H1 (cell line): ENCODE measurements around the gene KIF1B. TPM values are rescaled to one million over a fixed set of nuclear protein-coding genes. Genes with fewer than 3 reads are reported as not detected.

Experiments
- CTCF ChIA-PET: fragments of 300-600 bp; sonication (Branson Sonifier 250); formaldehyde crosslinking; loops from one replicate; lab custom pipeline; 2021; ENCODE audit not compliant: partially characterized antibody; lab: Charles Lee
- POLR2A ChIA-PET: fragments of 300-600 bp; sonication (Branson Sonifier 250); formaldehyde crosslinking; loops from one replicate; lab custom pipeline; 2021; ENCODE audit warnings: inconsistent platforms; ENCODE audit not compliant: partially characterized antibody; lab: Charles Lee
- DNase-seq, 2 experiments: peaks; one replicate each; pipeline versions ENCODE4 v3.0.0 to v3.0.0-alpha.2; 2010 to 2022; ENCODE audit warnings: low spot score in 2 of 2, low read depth in 1 of 2, mixed read lengths in 1 of 2
- FAIRE-seq: peaks from 2 replicates; lab custom pipeline; 2011; peaks lifted over from hg19 to GRCh38; lab: Jason Lieb, UNC
- H2AFZ ChIP-seq: 2 replicates; pipeline ENCODE4 v1.8.1; 2012; ENCODE audit warnings: low read length, inconsistent platforms
- H2AK5ac ChIP-seq: 2 replicates; pipeline ENCODE4 v1.6.1; 2013; ENCODE audit warnings: low read depth, low read length
- H2BK120ac ChIP-seq: replicated peaks from 2 replicates; pipeline ENCODE3; 2013; ENCODE audit warnings: low read depth, low read length, inconsistent platforms
- H2BK12ac ChIP-seq: 2 replicates; pipeline ENCODE4 v1.6.1; 2013; ENCODE audit warnings: low read depth, low read length
- H2BK15ac ChIP-seq: 2 replicates; pipeline ENCODE4 v1.6.1; 2013; ENCODE audit warnings: low read length
- H2BK20ac ChIP-seq: 2 replicates; pipeline ENCODE4 v1.6.1; 2013; ENCODE audit warnings: low read length
- H2BK5ac ChIP-seq: 2 replicates; pipeline ENCODE4 v1.6.1; 2013; ENCODE audit warnings: low read depth, low read length
- H3K14ac ChIP-seq: 2 replicates; pipeline ENCODE4 v1.6.1; 2013; ENCODE audit warnings: inconsistent platforms; ENCODE audit not compliant: insufficient read length
- H3K18ac ChIP-seq: 2 replicates; pipeline ENCODE4 v1.6.1; 2013; ENCODE audit warnings: low read length; ENCODE audit errors: extremely low read depth
- H3K23ac ChIP-seq: 2 replicates; pipeline ENCODE4 v1.6.1; 2013; ENCODE audit warnings: inconsistent platforms; ENCODE audit not compliant: insufficient read length
- H3K23me2 ChIP-seq: 2 replicates; pipeline ENCODE4 v1.6.1; 2013; ENCODE audit warnings: low read depth, low read length
- H3K27ac ChIP-seq: 2 replicates; pipeline ENCODE4 v1.6.1; 2011; ENCODE audit warnings: low read depth, low read length, inconsistent platforms
- H3K27me3 ChIP-seq, 4 experiments: replicated peaks in 1 of 4; 1 replicate in 1 of 4; 2 replicates in 3 of 4; pipeline versions ENCODE4 v1.6.1 to v1.8.1; 2011 to 2013; ENCODE audit warnings: low read length in 3 of 4, mild to moderate bottlenecking in 3 of 4, inconsistent platforms in 2 of 4, mixed read lengths in 2 of 4, moderate library complexity in 1 of 4; ENCODE audit not compliant: control insufficient read depth in 3 of 4, insufficient read depth in 3 of 4; ENCODE audit errors: extremely low read depth in 1 of 4
- H3K36me3 ChIP-seq, 4 experiments: 2 replicates each; pipeline versions ENCODE4 v1.6.1 to v1.8.1; 2011 to 2013; ENCODE audit warnings: mild to moderate bottlenecking in 4 of 4, low read length in 3 of 4, moderate library complexity in 2 of 4, control low read depth in 1 of 4, inconsistent platforms in 1 of 4; ENCODE audit not compliant: insufficient read depth in 4 of 4, control insufficient read depth in 2 of 4
- H3K4ac ChIP-seq: replicated peaks from 2 replicates; pipeline ENCODE3; 2013; ENCODE audit warnings: low read length, low read depth, mixed read lengths, inconsistent platforms; ENCODE audit not compliant: insufficient read length
- H3K4me1 ChIP-seq, 4 experiments: replicated peaks in 1 of 4; 1 replicate in 1 of 4; 2 replicates in 3 of 4; pipeline versions ENCODE4 v1.6.1 to v1.8.1; 2011 to 2013; ENCODE audit warnings: low read length in 3 of 4, inconsistent platforms in 2 of 4, mixed read lengths in 1 of 4; ENCODE audit not compliant: insufficient read depth in 4 of 4, control insufficient read depth in 3 of 4
- H3K4me2 ChIP-seq, 2 experiments: 2 replicates each; pipeline versions ENCODE4 v1.6.1 to v1.8.1; 2011 to 2013; ENCODE audit warnings: low read depth in 2 of 2, low read length in 2 of 2, control low read depth in 1 of 2, inconsistent platforms in 1 of 2, mild to moderate bottlenecking in 1 of 2; ENCODE audit not compliant: insufficient read depth in 1 of 2
- H3K4me3 ChIP-seq, 4 experiments: fragments of 200-600, 300-600 bp in 1 of 4; sonication (generic), shearing (Covaris generic), sonication (Bioruptor Twin) in 1 of 4; 2 replicates each; pipeline versions ENCODE4 v1.5.1 to v1.8.1; 2011 to 2016; ENCODE audit warnings: low read length in 4 of 4, low read depth in 3 of 4, control low read depth in 2 of 4, inconsistent platforms in 2 of 4, mild to moderate bottlenecking in 2 of 4, mixed read lengths in 1 of 4, moderate library complexity in 1 of 4; ENCODE audit not compliant: insufficient read depth in 2 of 4; ENCODE audit errors: extremely low read depth in 1 of 4
- H3K56ac ChIP-seq: replicated peaks from 2 replicates; pipeline ENCODE3; 2013; ENCODE audit warnings: low read depth, mild to moderate bottlenecking, mixed read lengths, low read length, inconsistent platforms; ENCODE audit not compliant: insufficient read length
- H3K79me1 ChIP-seq: 2 replicates; pipeline ENCODE4 v1.6.1; 2013; ENCODE audit warnings: low read depth, low read length, control low read depth
- H3K79me2 ChIP-seq, 2 experiments: 2 replicates each; pipeline versions ENCODE4 v1.6.1 to v1.8.1; 2012 to 2013; ENCODE audit warnings: low read length in 2 of 2, mild to moderate bottlenecking in 2 of 2, inconsistent platforms in 1 of 2; ENCODE audit not compliant: insufficient read depth in 2 of 2, control insufficient read depth in 1 of 2
- H3K9ac ChIP-seq, 4 experiments: replicated peaks in 1 of 4; 1 replicate in 1 of 4; 2 replicates in 3 of 4; pipeline versions ENCODE4 v1.6.1 to v1.8.1; 2011 to 2013; ENCODE audit warnings: low read depth in 3 of 4, low read length in 3 of 4, control low read depth in 2 of 4, mild to moderate bottlenecking in 2 of 4, moderate library complexity in 2 of 4, inconsistent platforms in 1 of 4; ENCODE audit errors: extremely low read depth in 1 of 4
- H3K9me3 ChIP-seq, 2 experiments: 2 replicates each; pipeline versions ENCODE4 v1.6.1 to v1.8.1; 2012 to 2013; ENCODE audit warnings: mild to moderate bottlenecking in 2 of 2, moderate library complexity in 2 of 2, control low read depth in 1 of 2, inconsistent platforms in 1 of 2, low read depth in 1 of 2, low read length in 1 of 2, mixed read lengths in 1 of 2; ENCODE audit not compliant: insufficient read depth in 2 of 2
- H4K20me1 ChIP-seq, 2 experiments: replicated peaks in 1 of 2; 2 replicates each; pipeline versions ENCODE3 to v1.8.1; 2011 to 2013; ENCODE audit warnings: inconsistent platforms in 2 of 2, low read length in 2 of 2, mild to moderate bottlenecking in 1 of 2; ENCODE audit not compliant: insufficient read depth in 2 of 2, control insufficient read depth in 1 of 2
- H4K5ac ChIP-seq: 2 replicates; pipeline ENCODE4 v1.6.1; 2013; ENCODE audit warnings: low read length, low read depth, mixed read lengths, inconsistent platforms; ENCODE audit not compliant: insufficient read length
- H4K8ac ChIP-seq: 2 replicates; pipeline ENCODE4 v1.8.0; 2013; ENCODE audit warnings: mild to moderate bottlenecking, moderate library complexity, low read length, inconsistent platforms; ENCODE audit not compliant: insufficient read depth; ENCODE audit errors: extremely low read depth
- H4K91ac ChIP-seq: replicated peaks from 2 replicates; pipeline ENCODE3; 2013; ENCODE audit warnings: low read length, mixed read lengths, inconsistent platforms; ENCODE audit not compliant: insufficient read length
- PHF8 ChIP-seq: fragments of 200-600 bp; sonication (generic); conservative IDR thresholded peaks from 2 replicates; pipeline ENCODE4 v1.7.1; 2012; ENCODE audit warnings: low read depth, mild to moderate bottlenecking, inconsistent platforms, low read length, moderate library complexity
- USF2 ChIP-seq: IDR thresholded peaks from 2 replicates; pipeline ENCODE4 v1.6.1; 2011; ENCODE audit warnings: low read length, improper control_type of control experiment
- WGBS, 2 experiments: shearing (Covaris generic) in 1 of 2; methylation state at CpG; one replicate each; pipeline versions ENCODE4 v1.1.6 to v1.1.7; 2013 to 2015; ENCODE audit warnings: low lambda C conversion rate in 2 of 2, mixed read lengths in 2 of 2, inconsistent platforms in 1 of 2, low coverage in 1 of 2, missing lambda C conversion rate in 1 of 2; ENCODE audit not compliant: insufficient replicate concordance in 2 of 2, insufficient coverage in 1 of 2, insufficient read length in 1 of 2; ENCODE audit errors: extremely low coverage in 1 of 2, missing lambda C conversion rate in 1 of 2; 5-methylcytosine and 5-hydroxymethylcytosine counted together
- polyA plus RNA-seq, 7 experiments: library from polyadenylated mRNA; depleted of rRNA in 3 of 7; stranded (reverse) in 5 of 7; unstranded in 2 of 7; fragments of >200 nt in 5 of 7; fragments of 200-250 nt in 2 of 7; gene quantifications; 1 replicate in 5 of 7; 2 replicates in 1 of 7; 4 replicates in 1 of 7; pipeline versions ENCODE4 v1.2.1 to v1.2.3, GENCODE V29; 2011 to 2013; ENCODE audit warnings: missing spikeins in 2 of 7, mixed read lengths in 2 of 7
- total RNA-seq: library from RNA; stranded (reverse); fragmentation: NEBNext Ultra II Directional; extraction: Animal tissue kit (Norgen Biotek cat#: 25700); gene quantifications from 2 replicates; pipeline ENCODE4 v1.2.1, GENCODE V29; 2021

KIF1B gene
- total and polyA plus RNA-seq, 2 of the 8 experiments (the other 6 are each of a cell fraction or from before 2014, with no cell fraction given), result 39.1 to 74.2 TPM

GRCh38 chr1:10212476-10212875 is 2.1 kb downstream of the KIF1B start:
- H2BK15ac ChIP-seq, result no peak overlapping the region
- H3K56ac ChIP-seq, result no peak overlapping the region
- H4K8ac ChIP-seq, result no peak overlapping the region
- H3K23ac ChIP-seq, result no peak overlapping the region
- H2BK12ac ChIP-seq, result no peak overlapping the region
- no peak overlapping the region for H4K91ac ChIP-seq
- peaks cover 15% of the 10 kb centered on the region for H3K23me2 ChIP-seq
- H4K5ac ChIP-seq, result no peak overlapping the region
- ChIA-PET CTCF (interaction anchor here (0.7 to 1.0 kb wide), 2 partner anchors 60 to 105 kb away, joined by 3 read pairs; no protein-coding TSS in a partner anchor), POLR2A (interaction anchor here (1.0 kb wide), 1 partner anchor 12 kb away, joined by 3 read pairs; no protein-coding TSS in a partner anchor)
- no peak overlapping the region for H2AFZ ChIP-seq
- H2BK120ac ChIP-seq, result no peak overlapping the region
- no peak overlapping the region for H3K18ac ChIP-seq
- peaks cover 7 to 16% of the 10 kb centered on the region in 2 experiments for H4K20me1 ChIP-seq
- no peak for TF ChIP-seq PHF8
- TF ChIP-seq USF2, result no peak
- H3K79me1 ChIP-seq, result peaks cover 2% of the 10 kb centered on the region; the same call in 1 of the 2 replicates
- H2AK5ac ChIP-seq, result no peak overlapping the region
- H3K79me2 ChIP-seq, result peaks cover 31 to 62% of the 10 kb centered on the region in 2 experiments
- H3K14ac ChIP-seq, result no peak overlapping the region
- no peaks in the 10 kb centered on the region for H3K27me3 ChIP-seq
- H2BK20ac ChIP-seq, result no peak overlapping the region
- H3K4ac ChIP-seq, result no peak overlapping the region
- DNase-seq (no peak), FAIRE-seq (no peak)
- 70% methylated on average over 1 of the region's 1 CpG; no CpG with 5 or more reads in 1 of the 2 experiments for WGBS, 2 experiments
- peaks cover 0 to 4% (median 2%) of the 10 kb centered on the region in 4 experiments; a peak in 4 of 7 replicates for H3K4me1 ChIP-seq
- peak overlapping the region in 3 of 4 experiments; percentile 79 to 94 (median 93); a peak in 5 of 8 replicates for H3K4me3 ChIP-seq
- H3K4me2 ChIP-seq, result peak overlapping the region; percentile 78 to 99
- H3K9me3 ChIP-seq, result no peaks in the 10 kb centered on the region
- H3K36me3 ChIP-seq, result no peaks in the 10 kb centered on the region
- H3K27ac ChIP-seq, result no peak overlapping the region
- H3K9ac ChIP-seq, result no peak overlapping the region
- no peak overlapping the region for H2BK5ac ChIP-seq
